ENCODE data around the gene WFS1. TPM values are rescaled to one million over a fixed set of nuclear protein-coding genes. Genes with fewer than 3 reads are reported as not detected.

Gene WFS1
- total and polyA plus RNA-seq, 9 of the 15 experiments (the other 6 are each of a cell fraction or from before 2014, with no cell fraction given), result 0.01 to 0.29 (median 0.03) TPM; not detected in 5

DNA sequence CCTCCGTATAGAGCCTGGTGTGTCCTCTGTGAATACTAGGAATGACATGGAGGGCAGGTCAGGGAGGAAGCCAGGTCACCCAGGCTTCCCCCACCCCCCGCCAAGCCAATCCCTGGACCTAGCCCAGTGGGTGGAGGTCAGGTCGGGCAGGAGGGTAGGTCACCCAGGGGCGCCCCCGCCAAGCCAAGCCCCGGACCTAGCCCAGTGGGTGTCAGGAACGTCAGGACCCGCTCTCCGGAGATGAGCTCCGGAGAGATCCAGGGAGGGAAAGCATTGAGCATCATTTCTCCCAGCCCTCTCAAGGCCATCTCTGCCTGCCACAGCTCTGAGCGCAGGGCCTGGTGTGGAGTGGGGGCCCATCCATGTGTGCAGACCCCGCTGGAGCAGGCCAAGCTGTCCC, 48.6 kb downstream of the WFS1 start:
- no peaks in the 10 kb centered on the region for H3K9me1 ChIP-seq (ENCODE audit: control insufficient read depth, insufficient read depth, low read length)
- no peaks in the 10 kb centered on the region for H3K79me2 ChIP-seq (ENCODE audit: control insufficient read depth, insufficient read depth, low read length)
- no peak overlapping the region for H3K4me2 ChIP-seq (ENCODE audit: insufficient read depth, low read length)
- no peak overlapping the region for H2AFZ ChIP-seq (ENCODE audit: low read depth, low read length)
- H3K9ac ChIP-seq (ENCODE audit: insufficient read depth in 1 of 2, low read depth in 2 of 2, low read length in 2 of 2), result no peak overlapping the region
- DNase-seq (ENCODE audit: extremely low read depth in 1 of 4, low spot score in 3 of 4) (no peak), ATAC-seq (no peak), FAIRE-seq (no peak)
- H3K27me3 ChIP-seq (ENCODE audit: control insufficient read depth in 2 of 2, insufficient read depth in 2 of 2, low read length in 2 of 2), result peaks cover 7 to 38% of the 10 kb centered on the region in 2 experiments
- WGBS (ENCODE audit: insufficient coverage, low coverage, missing lambda C conversion rate), result 3% methylated on average over 10 of the region's 12 CpGs
- no peaks in the 10 kb centered on the region for H3K36me3 ChIP-seq (ENCODE audit: control insufficient read depth, insufficient read depth, low read length)
- no TSS peak for BruUV-seq (replicated peaks)
- CTCF ChIA-PET (ENCODE audit: low intra/inter-chr PET ratio), result no interaction called here
- POLR2A ChIA-PET, result interaction anchor here (0.8 kb wide), 1 partner anchor 58 kb away, joined by 3 read pairs; no protein-coding TSS in a partner anchor
- no peak for TF ChIP-seq GATAD2A (IDR thresholded peaks at IDR 0.05)
- no peak for TF ChIP-seq PHB2 (IDR thresholded peaks at IDR 0.05; ENCODE audit: low read depth)
- TF ChIP-seq, protein P1, sequence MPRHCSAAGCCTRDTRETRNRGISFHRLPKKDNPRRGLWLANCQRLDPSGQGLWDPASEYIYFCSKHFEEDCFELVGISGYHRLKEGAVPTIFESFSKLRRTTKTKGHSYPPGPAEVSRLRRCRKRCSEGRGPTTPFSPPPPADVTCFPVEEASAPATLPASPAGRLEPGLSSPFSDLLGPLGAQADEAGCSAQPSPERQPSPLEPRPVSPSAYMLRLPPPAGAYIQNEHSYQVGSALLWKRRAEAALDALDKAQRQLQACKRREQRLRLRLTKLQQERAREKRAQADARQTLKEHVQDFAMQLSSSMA (CRISPR knock-in tag; IDR thresholded peaks at IDR 0.05), result no peak
- TF ChIP-seq, protein P2, sequence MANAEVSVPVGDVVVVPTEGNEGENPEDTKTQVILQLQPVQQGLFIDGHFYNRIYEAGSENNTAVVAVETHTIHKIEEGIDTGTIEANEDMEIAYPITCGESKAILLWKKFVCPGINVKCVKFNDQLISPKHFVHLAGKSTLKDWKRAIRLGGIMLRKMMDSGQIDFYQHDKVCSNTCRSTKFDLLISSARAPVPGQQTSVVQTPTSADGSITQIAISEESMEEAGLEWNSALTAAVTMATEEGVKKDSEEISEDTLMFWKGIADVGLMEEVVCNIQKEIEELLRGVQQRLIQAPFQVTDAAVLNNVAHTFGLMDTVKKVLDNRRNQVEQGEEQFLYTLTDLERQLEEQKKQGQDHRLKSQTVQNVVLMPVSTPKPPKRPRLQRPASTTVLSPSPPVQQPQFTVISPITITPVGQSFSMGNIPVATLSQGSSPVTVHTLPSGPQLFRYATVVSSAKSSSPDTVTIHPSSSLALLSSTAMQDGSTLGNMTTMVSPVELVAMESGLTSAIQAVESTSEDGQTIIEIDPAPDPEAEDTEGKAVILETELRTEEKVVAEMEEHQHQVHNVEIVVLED (CRISPR knock-in tag; IDR thresholded peaks at IDR 0.05), result no peak
- TF ChIP-seq HCFC1 (IDR thresholded peaks at IDR 0.05; ENCODE audit: low read depth, low read length), result no peak
- TF ChIP-seq ZNF263 (CRISPR knock-in tag; IDR thresholded peaks at IDR 0.05; ENCODE audit: borderline replicate concordance), result no peak
- TF ChIP-seq CBX3 (IDR thresholded peaks at IDR 0.05; ENCODE audit: borderline replicate concordance in 1 of 2, low read length in 2 of 2), result no peak
- TF ChIP-seq FOXA1 (IDR thresholded peaks at IDR 0.05; ENCODE audit: borderline replicate concordance), result no peak
- TF ChIP-seq BHLHE40 (IDR thresholded peaks at IDR 0.05; ENCODE audit: low read length), result no peak
- H3K9me3 ChIP-seq (replicated peaks; ENCODE audit: control insufficient read depth, insufficient read depth, low read depth, low read length), result no peaks in the 10 kb centered on the region
- no peak overlapping the region for H3K4me3 ChIP-seq
- no peaks in the 10 kb centered on the region for H4K20me1 ChIP-seq (replicated peaks; ENCODE audit: control insufficient read depth, insufficient read depth, low read length)
- no peak overlapping the region for H3K27ac ChIP-seq (ENCODE audit: extremely low read depth, low read depth, low read length)
- intact Hi-C loops (cut with micrococcal nuclease), result no loop called here
- in situ Hi-C loops (cut with MboI), result no loop called here
- H3K4me1 ChIP-seq (replicated peaks in 1 of 2; ENCODE audit: control insufficient read depth in 2 of 2, insufficient read depth in 2 of 2, low read length in 2 of 2), result no peaks in the 10 kb centered on the region

Measured in K562 (cell line).